DMS114 treated with DMSO at 0.1 percent for 48 hours (cell line): ENCODE results near the gene SNAP23.
"Not testable (repeated sequence)": the region's sequence is repeated elsewhere in the genome, so short reads cannot be mapped to it uniquely, and the experiment has no call there.

Experiments used
- DNase-seq: peaks from one replicate; lab custom pipeline; 2025; ENCODE audit not compliant: unreplicated experiment; lab: John Stamatoyannopoulos, UW

SNAP23 gene

GRCh38 chr15:42556550-42557207 is 61.2 kb downstream of the SNAP23 start:
- DNase-seq, result not testable (repeated sequence)

- no peak for DNase-seq
Measured at GRCh38 chr15:42558739-42559138, 63.3 kb downstream of the SNAP23 start.

GRCh38 chr15:42575188-42576039 is 80.0 kb downstream of the SNAP23 start, which contains the start of gene STARD9:
STARD9 (plus strand) TSS chr15:42575606; CDS start chr15:42575716, 110 bp downstream.
- DNase-seq, result peak; percentile 95

DNA sequence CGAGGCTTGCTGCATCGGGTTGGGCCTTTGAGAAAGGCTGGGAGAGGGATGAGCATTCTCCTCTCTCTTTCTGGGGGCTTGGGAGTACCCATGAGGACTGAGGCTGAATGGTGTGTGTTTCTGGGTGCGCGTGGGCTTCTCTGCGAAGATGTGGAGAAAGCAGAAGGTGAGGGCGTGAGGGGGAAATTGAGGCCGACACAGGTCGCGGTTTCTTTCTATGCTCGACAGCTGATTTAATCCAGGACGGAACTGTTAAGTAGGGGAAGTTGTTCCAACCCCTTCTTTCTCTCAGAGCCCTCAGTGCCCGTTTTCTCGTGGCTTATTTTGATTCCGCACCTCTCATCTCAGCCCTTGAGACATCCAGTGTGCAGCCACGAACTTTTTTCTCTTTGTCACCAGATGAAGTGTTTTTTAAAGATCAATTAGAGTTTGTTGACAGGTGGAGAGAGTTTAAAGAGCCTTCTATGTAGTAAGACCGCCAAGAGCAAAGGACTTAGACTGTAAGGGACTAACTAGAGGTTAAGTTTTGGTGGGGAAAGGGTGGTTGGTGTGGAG is 80.7 kb downstream of the SNAP23 start:
- no peak for DNase-seq

DNA sequence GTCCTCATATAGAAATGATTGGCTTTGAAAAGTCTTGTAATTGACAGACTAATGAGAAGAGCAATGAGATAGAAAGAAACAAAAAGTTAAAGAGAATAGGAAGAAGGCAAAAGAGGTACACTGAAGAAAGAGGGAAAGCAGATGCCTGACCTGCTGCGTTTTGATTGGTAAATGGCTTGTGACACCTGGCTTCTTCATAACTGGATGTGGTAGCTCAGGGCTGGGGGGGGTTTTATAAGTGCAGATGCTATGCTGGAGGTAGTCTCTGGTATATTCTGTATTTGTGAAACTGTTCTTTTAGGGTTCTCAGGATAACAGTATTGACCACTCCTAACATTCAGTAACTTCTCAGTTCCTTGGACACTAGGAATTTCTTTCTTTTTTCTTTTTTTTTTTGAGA is 81.3 kb downstream of the SNAP23 start:
- no peak for DNase-seq

DNA sequence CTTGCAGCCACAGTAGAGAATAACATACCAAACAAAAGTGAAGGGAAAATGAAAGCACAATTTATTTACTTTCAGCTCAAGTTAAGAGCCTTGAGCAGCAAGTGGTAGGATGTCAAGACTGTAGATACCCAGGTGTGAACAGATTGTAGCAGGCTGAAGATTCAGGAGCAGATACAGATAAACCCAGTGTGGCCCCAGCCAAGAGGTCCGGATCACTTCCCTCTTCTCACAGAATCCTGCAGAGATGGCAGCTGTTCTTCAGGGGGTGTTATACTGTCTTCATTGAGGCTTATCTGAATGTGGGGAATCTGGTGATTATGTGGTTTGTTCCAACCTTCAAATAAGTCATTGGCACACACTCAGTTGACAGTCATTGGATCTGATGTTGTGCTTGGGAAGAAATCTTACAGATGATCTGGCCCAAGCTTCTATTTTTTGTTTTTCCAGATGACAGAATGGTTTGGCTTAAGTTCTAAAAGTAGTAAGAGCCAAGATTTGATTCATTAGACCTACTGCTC is 82.1 kb downstream of the SNAP23 start:
- DNase-seq, result no peak

DNA sequence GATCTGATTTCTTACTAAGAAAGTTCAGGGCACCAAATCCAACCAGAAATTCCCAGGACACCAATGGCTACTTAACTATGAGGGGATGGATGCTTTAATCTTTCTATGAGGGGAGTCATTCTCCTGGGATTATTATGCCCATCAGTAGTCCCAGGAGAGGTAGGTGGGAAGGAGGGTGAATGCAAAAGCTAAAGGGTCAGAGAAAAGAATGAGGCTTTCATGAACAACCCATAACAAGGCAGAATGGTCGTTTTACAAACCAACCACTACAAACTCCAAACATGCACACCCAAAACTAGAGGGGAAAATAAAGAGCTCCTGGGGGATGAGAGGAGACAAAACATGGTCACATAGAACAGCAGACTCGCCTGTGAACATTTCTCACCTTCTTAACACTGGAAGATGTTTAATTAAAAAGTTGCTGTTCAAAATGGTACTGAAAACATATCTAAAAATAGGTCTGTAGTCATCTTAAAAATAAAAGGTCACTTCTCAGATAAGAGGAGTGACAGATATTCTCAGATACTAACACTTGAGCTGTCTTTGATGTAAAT is 83.6 kb downstream of the SNAP23 start:
- no peak for DNase-seq

DNA sequence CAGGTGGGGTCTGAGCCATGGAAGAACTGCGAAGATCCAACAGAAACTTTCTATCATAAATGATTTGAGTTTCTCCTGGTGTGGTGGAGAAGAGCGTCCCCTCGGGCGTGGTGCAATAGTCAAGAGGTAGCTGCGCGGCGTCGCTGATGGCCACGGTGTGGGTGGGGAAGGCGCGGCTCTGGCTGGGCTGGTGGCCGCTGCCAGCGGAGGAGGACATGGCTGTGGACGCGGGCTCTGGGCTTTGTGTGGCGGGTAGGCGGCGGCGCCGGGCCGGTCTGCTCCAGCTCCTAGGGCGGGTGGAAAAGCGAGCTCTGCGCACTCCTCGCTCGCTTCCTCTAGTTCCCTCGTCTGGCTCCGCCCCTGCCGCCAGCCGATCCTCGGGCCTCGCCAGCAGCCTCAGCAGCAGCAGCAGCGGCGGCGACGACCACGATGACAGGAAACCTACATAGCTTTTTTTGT is 85.9 kb downstream of the SNAP23 start:
- DNase-seq, result peak; percentile 73
